Measurements from ENCODE around the gene TRIM16. TPM values are rescaled to one million over a fixed set of nuclear protein-coding genes. Genes with fewer than 3 reads are reported as not detected.
"Not testable (repeated sequence)": the region's sequence is repeated elsewhere in the genome, so short reads cannot be mapped to it uniquely, and the experiment has no call there.

The TRIM16 gene
- polyA plus RNA-seq (2011; rRNA removed) (35.9 and 36.5 TPM in 2 replicates), polyA minus RNA-seq (2011; rRNA and poly(A)+ RNA removed) (31.6 and 46.2 TPM in 2 replicates)

- H3K4me3 ChIP-seq (ENCODE audit: low read depth, low read length), result peak within 1 kb of the TSS; percentile 66
- DNase-seq (ENCODE audit: low read depth); H3K27me3 ChIP-seq (ENCODE audit: control insufficient read depth, insufficient read depth, low read length); POLR2A ChIA-PET; H3K36me3 ChIP-seq (ENCODE audit: control insufficient read depth, insufficient read depth, low read length); CTCF ChIA-PET: not testable (repeated sequence)
Measured at GRCh38 chr17:15683824-15684478, at the start of gene TRIM16. TRIM16 (minus strand) TSS chr17:15684311; CDS start chr17:15651609, 32,702 bp downstream.

DNA sequence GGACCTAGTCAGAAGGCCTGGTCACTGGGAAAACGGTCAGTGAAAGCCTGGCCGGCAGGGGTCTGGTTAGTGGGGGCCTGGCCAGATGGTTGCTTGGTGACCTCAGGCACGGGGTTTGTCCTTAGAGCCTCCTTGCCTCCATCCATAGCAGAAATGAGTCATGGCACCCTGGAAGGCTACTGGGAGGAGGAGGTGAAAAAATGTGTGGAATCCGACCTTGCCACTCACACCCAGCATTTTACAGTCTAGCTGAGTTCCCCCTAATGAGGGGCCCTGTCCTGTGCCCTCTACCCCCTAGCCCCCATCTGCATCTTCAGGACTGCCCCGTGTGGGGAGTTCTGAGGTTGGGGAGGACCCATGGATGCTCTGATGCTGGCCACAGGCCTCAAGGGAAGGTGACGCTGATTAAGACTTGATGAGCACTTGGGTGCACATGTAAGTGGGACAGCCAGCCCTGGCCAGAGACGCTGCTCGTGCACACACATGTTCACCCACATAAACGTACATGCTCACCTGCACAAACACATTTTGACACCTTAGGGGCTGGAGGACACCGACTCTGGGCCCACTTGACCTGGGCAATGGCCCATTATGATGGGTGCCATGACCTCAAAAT is 49.2 kb upstream of the TRIM16 start:
- H3K4me3 ChIP-seq (ENCODE audit: low read depth, low read length); DNase-seq (ENCODE audit: low read depth); H3K36me3 ChIP-seq (ENCODE audit: control insufficient read depth, insufficient read depth, low read length); POLR2A ChIA-PET; CTCF ChIA-PET; H3K27me3 ChIP-seq (ENCODE audit: control insufficient read depth, insufficient read depth, low read length): not testable (repeated sequence)

DNA sequence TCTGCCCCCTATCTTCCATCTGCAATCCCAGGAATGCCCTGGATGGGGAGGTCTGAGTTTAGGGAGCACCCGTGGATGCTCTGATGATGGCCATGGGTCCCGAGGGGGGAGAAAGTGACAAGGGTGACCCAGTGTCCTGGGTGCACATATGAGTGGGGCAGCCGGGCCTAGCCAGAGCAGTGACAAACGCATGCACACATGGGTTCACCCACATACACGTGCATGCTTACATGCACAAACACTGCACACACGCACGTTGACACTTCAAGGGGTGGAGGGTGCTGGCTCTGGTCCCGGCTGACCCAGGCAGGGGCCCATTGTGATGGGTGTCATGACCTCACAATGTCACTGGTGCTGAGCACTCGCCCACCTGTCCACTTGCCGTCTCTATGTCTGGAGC is 47.8 kb upstream of the TRIM16 start, which contains the start of gene TBC1D26:
TBC1D26 (plus strand) TSS at position 384 of the 400 bp plus-strand sequence. CDS start 3,066 bp downstream, outside the sequence.
- POLR2A ChIA-PET; H3K36me3 ChIP-seq (ENCODE audit: control insufficient read depth, insufficient read depth, low read length); H3K27me3 ChIP-seq (ENCODE audit: control insufficient read depth, insufficient read depth, low read length); DNase-seq (ENCODE audit: low read depth); H3K4me3 ChIP-seq (ENCODE audit: low read depth, low read length); CTCF ChIA-PET: not testable (repeated sequence)

DNA sequence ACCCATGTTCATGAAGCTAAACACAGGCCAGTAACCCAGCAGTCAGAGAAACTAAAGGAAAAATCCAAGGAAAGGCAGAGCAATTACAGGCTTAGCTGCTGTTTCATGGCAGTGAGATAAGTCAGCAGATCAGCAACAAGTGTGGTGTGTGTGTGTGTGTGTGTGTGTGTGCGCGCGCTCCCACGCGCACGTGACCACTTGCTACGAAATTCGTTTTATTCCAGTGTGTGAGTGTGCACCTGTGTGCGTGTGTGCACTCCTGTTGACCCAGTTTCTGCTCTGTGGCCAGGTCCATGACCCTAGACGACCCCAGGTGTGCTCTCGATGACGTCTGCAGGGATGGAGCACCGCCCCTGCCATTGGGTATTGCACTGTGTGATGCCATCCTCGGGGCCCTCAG is 46.4 kb upstream of the TRIM16 start:
- H3K27me3 ChIP-seq (ENCODE audit: control insufficient read depth, insufficient read depth, low read length); CTCF ChIA-PET; POLR2A ChIA-PET; DNase-seq (ENCODE audit: low read depth); H3K4me3 ChIP-seq (ENCODE audit: low read depth, low read length); H3K36me3 ChIP-seq (ENCODE audit: control insufficient read depth, insufficient read depth, low read length): not testable (repeated sequence)

DNA sequence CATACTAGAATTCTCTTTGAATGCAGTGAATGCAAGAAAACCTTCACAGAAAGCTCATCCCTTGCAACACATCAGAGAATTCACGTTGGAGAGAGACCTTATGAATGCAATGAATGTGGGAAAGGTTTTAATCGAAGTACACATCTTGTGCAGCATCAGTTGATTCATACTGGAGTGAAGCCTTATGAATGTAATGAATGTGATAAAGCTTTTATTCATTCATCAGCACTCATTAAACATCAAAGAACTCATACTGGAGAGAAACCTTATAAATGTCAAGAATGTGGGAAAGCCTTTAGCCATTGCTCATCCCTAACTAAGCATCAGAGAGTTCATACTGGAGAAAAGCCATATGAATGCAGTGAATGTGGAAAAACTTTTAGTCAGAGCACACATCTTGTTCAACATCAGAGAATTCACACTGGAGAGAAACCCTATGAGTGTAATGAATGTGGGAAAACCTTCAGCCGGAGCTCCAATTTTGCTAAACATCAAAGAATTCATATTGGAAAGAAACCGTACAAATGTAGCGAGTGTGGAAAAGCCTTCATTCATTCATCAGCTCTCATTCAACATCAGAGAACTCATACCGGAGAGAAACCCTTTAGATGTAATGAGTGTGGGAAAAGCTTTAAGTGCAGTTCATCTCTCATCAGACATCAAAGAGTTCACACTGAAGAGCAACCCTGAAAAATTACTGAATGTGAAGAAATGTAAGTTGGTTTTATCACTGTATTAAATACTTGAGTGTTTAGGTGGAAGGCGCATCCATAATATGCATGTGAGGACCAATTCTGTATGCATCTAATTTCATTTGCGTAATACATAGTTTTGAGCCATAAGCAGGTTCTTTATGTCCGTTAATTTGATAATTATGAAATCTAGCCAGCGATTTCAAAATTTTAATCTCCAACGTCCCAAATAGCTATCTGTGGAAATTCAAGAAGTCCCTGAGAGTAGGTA is 32.8 kb upstream of the TRIM16 start:
- DNase-seq (ENCODE audit: low read depth); H3K36me3 ChIP-seq (ENCODE audit: control insufficient read depth, insufficient read depth, low read length); H3K4me3 ChIP-seq (ENCODE audit: low read depth, low read length); CTCF ChIA-PET; H3K27me3 ChIP-seq (ENCODE audit: control insufficient read depth, insufficient read depth, low read length); POLR2A ChIA-PET: not testable (repeated sequence)

DNA sequence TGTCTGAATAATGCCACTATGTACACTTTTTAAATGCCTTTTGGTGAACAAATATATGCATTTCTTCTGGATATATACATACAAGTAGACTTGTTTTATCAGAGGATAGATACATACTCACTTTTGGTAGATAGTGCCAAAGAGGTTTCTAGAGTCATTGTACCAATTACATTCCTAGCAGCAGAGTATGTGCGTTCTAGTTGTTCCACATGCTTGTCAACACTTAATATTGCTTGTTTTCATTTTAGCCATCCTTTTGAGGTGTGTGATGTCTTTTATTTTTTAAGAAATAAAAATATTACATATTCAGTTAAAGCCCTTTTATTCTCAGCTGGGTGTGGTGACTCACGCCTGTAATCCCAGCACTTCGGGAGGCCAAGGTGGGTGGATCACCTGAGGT is 24.8 kb upstream of the TRIM16 start:
- CTCF ChIA-PET; POLR2A ChIA-PET; H3K4me3 ChIP-seq (ENCODE audit: low read depth, low read length); H3K27me3 ChIP-seq (ENCODE audit: control insufficient read depth, insufficient read depth, low read length); H3K36me3 ChIP-seq (ENCODE audit: control insufficient read depth, insufficient read depth, low read length); DNase-seq (ENCODE audit: low read depth): not testable (repeated sequence)

DNA sequence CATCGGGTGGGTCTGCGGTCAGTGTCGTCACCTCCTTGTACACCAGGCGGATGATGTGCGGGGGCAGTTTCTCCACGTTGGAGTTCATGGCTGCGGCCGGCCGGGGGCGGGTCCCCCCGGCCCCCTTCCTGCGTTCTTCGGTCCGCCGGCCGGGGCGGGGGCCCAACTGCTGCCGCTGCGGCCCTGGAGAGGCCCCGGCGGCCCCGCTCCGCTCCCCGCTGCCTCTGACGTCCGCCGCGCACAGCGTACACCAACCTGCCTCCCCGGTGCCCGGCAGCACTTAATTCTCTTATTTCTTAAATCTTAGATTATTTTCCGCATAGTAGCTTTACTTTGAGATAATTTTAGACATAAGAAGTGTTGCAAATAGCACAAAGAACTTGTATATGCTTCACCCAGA is 20.7 kb upstream of the TRIM16 start:
- CTCF ChIA-PET, POLR2A ChIA-PET: not testable (repeated sequence)

DNA sequence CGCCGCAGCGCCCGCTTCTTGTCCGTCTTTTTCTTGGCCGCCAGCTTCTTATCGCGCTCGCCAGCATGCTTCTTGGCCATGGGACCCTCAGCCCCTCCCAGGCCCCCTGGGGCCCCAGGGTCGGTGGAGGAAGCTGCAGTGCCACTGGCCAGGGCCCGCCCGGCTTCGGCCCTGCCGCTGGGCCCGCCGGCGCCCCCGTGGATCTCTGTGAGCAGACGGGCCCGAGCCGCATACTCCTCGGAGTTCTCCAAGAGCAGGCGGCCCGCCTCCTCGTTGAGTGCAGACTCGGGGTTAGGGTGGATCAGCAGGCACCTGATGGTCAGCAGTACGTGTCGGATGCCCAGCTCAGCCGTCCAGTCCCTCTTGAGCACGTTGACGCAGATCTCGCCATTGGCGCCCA is 20.1 kb upstream of the TRIM16 start:
- POLR2A ChIA-PET; DNase-seq (ENCODE audit: low read depth); H3K27me3 ChIP-seq (ENCODE audit: control insufficient read depth, insufficient read depth, low read length); H3K36me3 ChIP-seq (ENCODE audit: control insufficient read depth, insufficient read depth, low read length); CTCF ChIA-PET; H3K4me3 ChIP-seq (ENCODE audit: low read depth, low read length): not testable (repeated sequence)

More for the DNA sequence above, 20.7 kb upstream of the TRIM16 start:
- not testable (repeated sequence) for H3K4me3 ChIP-seq (ENCODE audit: low read depth, low read length); H3K27me3 ChIP-seq (ENCODE audit: control insufficient read depth, insufficient read depth, low read length); H3K36me3 ChIP-seq (ENCODE audit: control insufficient read depth, insufficient read depth, low read length); DNase-seq (ENCODE audit: low read depth)

DNA sequence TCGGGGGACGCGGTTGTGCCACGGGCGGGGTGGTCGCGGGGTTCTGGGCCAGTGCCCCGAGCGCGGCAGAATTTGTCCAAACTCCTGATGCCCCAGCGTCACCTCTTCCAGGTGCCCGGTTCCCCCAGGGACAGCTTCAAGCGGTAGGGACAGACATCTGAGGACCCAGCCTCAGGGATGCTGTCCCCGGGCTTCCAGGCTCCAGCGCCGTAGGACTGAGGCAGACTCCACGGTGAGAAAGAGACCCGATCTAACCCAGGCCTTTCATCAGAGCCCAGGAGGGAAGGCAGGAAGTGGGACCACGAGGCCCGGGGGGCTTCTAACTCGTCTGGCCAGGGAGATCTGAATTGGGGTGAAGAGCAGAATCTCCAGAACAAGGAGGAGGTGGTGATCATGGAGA is 15.8 kb upstream of the TRIM16 start:
- H3K27me3 ChIP-seq (ENCODE audit: control insufficient read depth, insufficient read depth, low read length); CTCF ChIA-PET; DNase-seq (ENCODE audit: low read depth); H3K36me3 ChIP-seq (ENCODE audit: control insufficient read depth, insufficient read depth, low read length); POLR2A ChIA-PET: not testable (repeated sequence)
- H3K4me3 ChIP-seq (ENCODE audit: low read depth, low read length), result peak overlapping the region; percentile 57

GRCh38 chr17:15699413-15699924 is 15.4 kb upstream of the TRIM16 start, which contains the start of gene ZNF286A:
ZNF286A (plus strand) TSS chr17:15699752; CDS start chr17:15700330, 578 bp downstream.
- peak within 1 kb of the TSS; percentile 57 for H3K4me3 ChIP-seq (ENCODE audit: low read depth, low read length)
- H3K27me3 ChIP-seq (ENCODE audit: control insufficient read depth, insufficient read depth, low read length); CTCF ChIA-PET; H3K36me3 ChIP-seq (ENCODE audit: control insufficient read depth, insufficient read depth, low read length); POLR2A ChIA-PET: not testable (repeated sequence)
- DNase-seq (ENCODE audit: low read depth), result peak; percentile 96

- H3K36me3 ChIP-seq (ENCODE audit: control insufficient read depth, insufficient read depth, low read length); CTCF ChIA-PET; POLR2A ChIA-PET; H3K27me3 ChIP-seq (ENCODE audit: control insufficient read depth, insufficient read depth, low read length); DNase-seq (ENCODE audit: low read depth): not testable (repeated sequence)
- peak overlapping the region; percentile 57 for H3K4me3 ChIP-seq (ENCODE audit: low read depth, low read length)
Measured at GRCh38 chr17:15698967-15699366, 14.9 kb upstream of the TRIM16 start.

DNA sequence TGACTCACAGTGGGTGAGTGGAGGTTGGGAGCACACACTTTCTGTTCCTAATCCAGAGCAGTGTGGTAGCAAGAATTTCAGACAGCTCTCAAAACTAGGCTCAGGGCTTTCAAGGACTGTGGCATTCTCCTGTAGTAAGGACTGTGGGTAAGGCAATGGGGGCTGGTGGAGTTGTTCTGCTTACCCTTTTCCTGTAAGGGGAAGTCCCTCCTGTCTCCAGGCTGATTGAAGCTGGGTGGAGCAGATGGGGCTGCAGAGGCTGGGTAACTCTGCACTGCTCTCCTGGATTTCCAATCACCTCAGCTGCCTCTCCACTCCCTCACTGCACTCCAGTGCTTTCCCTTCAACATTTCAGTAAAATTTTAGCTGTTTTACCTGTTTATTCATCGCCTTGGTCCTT is 3.4 kb upstream of the TRIM16 start:
- DNase-seq (ENCODE audit: low read depth); H3K36me3 ChIP-seq (ENCODE audit: control insufficient read depth, insufficient read depth, low read length); POLR2A ChIA-PET; CTCF ChIA-PET; H3K4me3 ChIP-seq (ENCODE audit: low read depth, low read length); H3K27me3 ChIP-seq (ENCODE audit: control insufficient read depth, insufficient read depth, low read length): not testable (repeated sequence)

Data from BJ (cell line).